SJCRH30 (cell line): ENCODE results near the gene TANGO6. TPM values are rescaled to one million over a fixed set of nuclear protein-coding genes. Genes with fewer than 3 reads are reported as not detected.
A peak's percentile ranks its signal among the peaks of the same experiment; 100 is the strongest.
"Not testable (repeated sequence)": the region's sequence is repeated elsewhere in the genome, so short reads cannot be mapped to it uniquely, and the experiment has no call there.

ENCODE experiments used
- DNase-seq, 2 experiments: peaks; one replicate each; pipeline ENCODE4 v3.0.0-alpha.2; 2015 to 2020
- H3K27ac ChIP-seq: fragments of 250-450 bp; sonication (Bioruptor Pico); 2 replicates; pipeline ENCODE4 v1.5.1; 2020; ENCODE audit warnings: mild to moderate bottlenecking, moderate library complexity
- H3K27me3 ChIP-seq: fragments of 250-450 bp; sonication (Bioruptor Pico); 2 replicates; pipeline ENCODE4 v1.5.1; 2020; ENCODE audit warnings: mild to moderate bottlenecking, moderate library complexity
- H3K36me3 ChIP-seq: fragments of 250-450 bp; sonication (Bioruptor Pico); 2 replicates; pipeline ENCODE4 v1.5.1; 2020; ENCODE audit warnings: mild to moderate bottlenecking, moderate library complexity
- H3K4me1 ChIP-seq: fragments of 250-450 bp; sonication (Bioruptor Pico); 2 replicates; pipeline ENCODE4 v1.5.1; 2020; ENCODE audit warnings: mild to moderate bottlenecking, moderate library complexity
- H3K4me3 ChIP-seq: fragments of 250-450 bp; sonication (Bioruptor Pico); 2 replicates; pipeline ENCODE4 v1.5.1; 2020; ENCODE audit warnings: mild to moderate bottlenecking, moderate library complexity
- H3K9me3 ChIP-seq: fragments of 250-450 bp; sonication (Bioruptor Pico); replicated peaks from 2 replicates; pipeline ENCODE4 v1.5.1; 2020; ENCODE audit warnings: mild to moderate bottlenecking, moderate library complexity
- total RNA-seq: library from RNA; depleted of rRNA; stranded (reverse); fragments of >200 nt; shearing (Covaris generic); gene quantifications from 2 replicates; pipeline ENCODE4 v1.2.3, GENCODE V29; 2014; rRNA removed

Gene TANGO6
- total RNA-seq: 5.8 and 7.3 TPM in 2 replicates

- peak within 1 kb of the TSS; percentile 86 for H3K27ac ChIP-seq
- DNase-seq: peak; percentile 79 to 86
- no peaks in the 10 kb centered on the region for H3K4me1 ChIP-seq
- no peaks in the 10 kb centered on the region for H3K36me3 ChIP-seq
- no peaks in the 10 kb centered on the region for H3K27me3 ChIP-seq
- H3K9me3 ChIP-seq: no peaks in the 10 kb centered on the region
- H3K4me3 ChIP-seq: peak within 1 kb of the TSS; percentile 77
Observed at GRCh38 chr16:68843482-68844210, at the start of gene TANGO6. TANGO6 (plus strand) TSS chr16:68843531; CDS start chr16:68843618, 87 bp downstream.

GRCh38 chr16:68798398-68798797 is 44.9 kb upstream of the TANGO6 start:
- Histone ChIP-seq H3K27me3 (no peaks in the 10 kb centered on the region), H3K36me3 (no peaks in the 10 kb centered on the region), H3K4me1 (peaks cover 7% of the 10 kb centered on the region), H3K4me3 (no peak overlapping the region), H3K27ac (no peak overlapping the region), H3K9me3 (no peaks in the 10 kb centered on the region)
- no peak for DNase-seq

- H3K4me1 ChIP-seq: peaks cover 4% of the 10 kb centered on the region; the same call in 1 of the 2 replicates
- no peak overlapping the region for H3K27ac ChIP-seq
- no peaks in the 10 kb centered on the region for H3K9me3 ChIP-seq
- H3K4me3 ChIP-seq: no peak overlapping the region
- peak; percentile 63 to 82 for DNase-seq
- H3K27me3 ChIP-seq: no peaks in the 10 kb centered on the region
- no peaks in the 10 kb centered on the region for H3K36me3 ChIP-seq
Observed at GRCh38 chr16:68800257-68800875, 43.0 kb upstream of the TANGO6 start.

GRCh38 chr16:68802190-68802589 is 41.1 kb upstream of the TANGO6 start:
- DNase-seq: no peak
- H3K27me3 ChIP-seq: no peaks in the 10 kb centered on the region
- no peaks in the 10 kb centered on the region for H3K9me3 ChIP-seq
- no peak overlapping the region for H3K4me3 ChIP-seq
- no peaks in the 10 kb centered on the region for H3K36me3 ChIP-seq
- H3K4me1 ChIP-seq: peaks cover 4% of the 10 kb centered on the region; the same call in 1 of the 2 replicates
- no peak overlapping the region for H3K27ac ChIP-seq

- Histone ChIP-seq H3K27me3 (no peaks in the 10 kb centered on the region), H3K4me3 (no peak overlapping the region), H3K4me1 (peaks cover 2% of the 10 kb centered on the region; the same call in 1 of the 2 replicates), H3K36me3 (no peaks in the 10 kb centered on the region), H3K9me3 (no peaks in the 10 kb centered on the region), H3K27ac (no peak overlapping the region)
- no peak for DNase-seq
Observed at GRCh38 chr16:68806422-68806821, 36.9 kb upstream of the TANGO6 start.

GRCh38 chr16:68806981-68807380 is 36.4 kb upstream of the TANGO6 start:
- no peak for DNase-seq
- Histone ChIP-seq H3K27me3 (no peaks in the 10 kb centered on the region), H3K9me3 (no peaks in the 10 kb centered on the region), H3K4me1 (peaks cover 7% of the 10 kb centered on the region; the same call in 1 of the 2 replicates), H3K4me3 (no peak overlapping the region), H3K36me3 (no peaks in the 10 kb centered on the region), H3K27ac (no peak overlapping the region)

GRCh38 chr16:68814516-68814915 is 28.8 kb upstream of the TANGO6 start:
- Histone ChIP-seq H3K36me3 (no peaks in the 10 kb centered on the region), H3K27ac (no peak overlapping the region), H3K27me3 (no peaks in the 10 kb centered on the region), H3K4me3 (no peak overlapping the region), H3K4me1 (peaks cover 13% of the 10 kb centered on the region), H3K9me3 (no peaks in the 10 kb centered on the region)
- no peak for DNase-seq

- Histone ChIP-seq H3K27me3 (no peaks in the 10 kb centered on the region), H3K4me1 (no peaks in the 10 kb centered on the region), H3K36me3 (no peaks in the 10 kb centered on the region), H3K4me3 (no peak overlapping the region), H3K9me3 (no peaks in the 10 kb centered on the region), H3K27ac (no peak overlapping the region; the same call in 1 of the 2 replicates)
- peak in 1 of 2 experiments; percentile 18 for DNase-seq
Observed at GRCh38 chr16:68823401-68824135, 19.8 kb upstream of the TANGO6 start.

- H3K4me1 ChIP-seq: no peaks in the 10 kb centered on the region
- H3K36me3 ChIP-seq: no peaks in the 10 kb centered on the region
- H3K27me3 ChIP-seq: no peaks in the 10 kb centered on the region
- H3K4me3 ChIP-seq: no peak overlapping the region
- no peak overlapping the region for H3K27ac ChIP-seq
- H3K9me3 ChIP-seq: no peaks in the 10 kb centered on the region
- DNase-seq: no peak
Observed at GRCh38 chr16:68825427-68825826, 17.9 kb upstream of the TANGO6 start.

GRCh38 chr16:68826652-68827051 is 16.7 kb upstream of the TANGO6 start:
- H3K36me3 ChIP-seq: no peaks in the 10 kb centered on the region
- no peaks in the 10 kb centered on the region for H3K9me3 ChIP-seq
- H3K27ac ChIP-seq: no peak overlapping the region
- no peaks in the 10 kb centered on the region for H3K4me1 ChIP-seq
- H3K4me3 ChIP-seq: no peak overlapping the region
- no peak for DNase-seq
- H3K27me3 ChIP-seq: no peaks in the 10 kb centered on the region

GRCh38 chr16:68833251-68833650 is 10.1 kb upstream of the TANGO6 start:
- Histone ChIP-seq H3K27ac (no peak overlapping the region), H3K27me3 (no peaks in the 10 kb centered on the region), H3K36me3 (no peaks in the 10 kb centered on the region), H3K9me3 (no peaks in the 10 kb centered on the region), H3K4me3 (no peak overlapping the region), H3K4me1 (no peaks in the 10 kb centered on the region)
- no peak for DNase-seq

GRCh38 chr16:68834550-68834949 is 8.8 kb upstream of the TANGO6 start:
- Histone ChIP-seq H3K4me3 (no peak overlapping the region), H3K27ac (no peak overlapping the region), H3K4me1 (no peaks in the 10 kb centered on the region), H3K9me3 (no peaks in the 10 kb centered on the region), H3K27me3 (no peaks in the 10 kb centered on the region), H3K36me3 (no peaks in the 10 kb centered on the region)
- DNase-seq: no peak

- no peak for DNase-seq
- Histone ChIP-seq H3K36me3 (no peaks in the 10 kb centered on the region), H3K4me3 (no peak overlapping the region), H3K27ac (no peak overlapping the region), H3K9me3 (no peaks in the 10 kb centered on the region), H3K27me3 (no peaks in the 10 kb centered on the region), H3K4me1 (no peaks in the 10 kb centered on the region)
Observed at GRCh38 chr16:68835970-68836369, 7.4 kb upstream of the TANGO6 start.

GRCh38 chr16:68839831-68840230 is 3.5 kb upstream of the TANGO6 start:
- Histone ChIP-seq H3K4me3 (no peak overlapping the region), H3K4me1 (no peaks in the 10 kb centered on the region), H3K36me3 (no peaks in the 10 kb centered on the region), H3K9me3 (no peaks in the 10 kb centered on the region), H3K27ac (no peak overlapping the region), H3K27me3 (no peaks in the 10 kb centered on the region)
- no peak for DNase-seq

GRCh38 chr16:68842964-68843481 is 308 bp upstream of the TANGO6 start:
- H3K27me3 ChIP-seq, H3K36me3 ChIP-seq, H3K9me3 ChIP-seq, DNase-seq, H3K4me1 ChIP-seq: not testable (repeated sequence)
- H3K4me3 ChIP-seq: peak overlapping the region; percentile 77
- peak overlapping the region; percentile 86 for H3K27ac ChIP-seq
